Measurements from ENCODE around the gene EFCAB6.

Gene EFCAB6

GRCh38 chr22:43520632-43521039 is 291.5 kb downstream of the EFCAB6 start:
- no peak for DNase-seq

GRCh38 chr22:43516996-43517635 is 295.0 kb downstream of the EFCAB6 start:
- no peak for DNase-seq

GRCh38 chr22:43516386-43516785 is 295.7 kb downstream of the EFCAB6 start:
- DNase-seq, result no peak

- DNase-seq, result no peak
Observed at GRCh38 chr22:43515902-43516301, 296.2 kb downstream of the EFCAB6 start.

GRCh38 chr22:43515411-43515810 is 296.7 kb downstream of the EFCAB6 start:
- no peak for DNase-seq

GRCh38 chr22:43514476-43515157 is 297.5 kb downstream of the EFCAB6 start:
- DNase-seq, result no peak

GRCh38 chr22:43512279-43512678 is 299.8 kb downstream of the EFCAB6 start:
- no peak for DNase-seq

GRCh38 chr22:43511276-43511910 is 300.7 kb downstream of the EFCAB6 start:
- DNase-seq, result no peak

GRCh38 chr22:43510281-43511070 is 301.6 kb downstream of the EFCAB6 start:
- no peak for DNase-seq

GRCh38 chr22:43509337-43509736 is 302.8 kb downstream of the EFCAB6 start:
- DNase-seq, result no peak

GRCh38 chr22:43508489-43508888 is 303.6 kb downstream of the EFCAB6 start:
- no peak for DNase-seq

- DNase-seq, result no peak
Observed at GRCh38 chr22:43507235-43507634, 304.9 kb downstream of the EFCAB6 start.

- no peak for DNase-seq
Observed at GRCh38 chr22:43506487-43506886, 305.6 kb downstream of the EFCAB6 start.

- no peak for DNase-seq
Observed at GRCh38 chr22:43505896-43506295, 306.2 kb downstream of the EFCAB6 start.

GRCh38 chr22:43505423-43505822 is 306.7 kb downstream of the EFCAB6 start:
- DNase-seq, result no peak

- DNase-seq, result no peak
Observed at GRCh38 chr22:43504666-43505261, 307.3 kb downstream of the EFCAB6 start.

GRCh38 chr22:43504068-43504467 is 308.0 kb downstream of the EFCAB6 start:
- DNase-seq, result no peak

GRCh38 chr22:43502306-43502874 is 309.7 kb downstream of the EFCAB6 start:
- DNase-seq, result no peak

- DNase-seq, result no peak
Observed at GRCh38 chr22:43501878-43502277, 310.2 kb downstream of the EFCAB6 start.

GRCh38 chr22:43500792-43501785 is 311.0 kb downstream of the EFCAB6 start:
- DNase-seq, result no peak

GRCh38 chr22:43498856-43499253 is 313.2 kb downstream of the EFCAB6 start:
- DNase-seq, result no peak

Data from GOT3 (cell line).